Measurements from ENCODE around the gene OSBP2.
A peak's percentile ranks its signal among the peaks of the same experiment; 100 is the strongest.

- TF ChIP-seq EZH2phosphoT487 (IDR thresholded peaks at IDR 0.05), result no peak
- peak; percentile 97 for TF ChIP-seq CTCF (IDR thresholded peaks at IDR 0.05)
- TF ChIP-seq EZH2 (IDR thresholded peaks at IDR 0.05), result no peak
Measured at GRCh38 chr22:30920407-30920806, 225.7 kb downstream of the OSBP2 start.

Data from neural progenitor cell (in vitro differentiated cells).